H1 (cell line): ENCODE data around the gene ANXA4. TPM values are rescaled to one million over a fixed set of nuclear protein-coding genes. Genes with fewer than 3 reads are reported as not detected.

Experiments
- CTCF ChIA-PET: fragments of 300-600 bp; sonication (Branson Sonifier 250); formaldehyde crosslinking; loops from one replicate; lab custom pipeline; 2021; ENCODE audit not compliant: partially characterized antibody; lab: Charles Lee
- POLR2A ChIA-PET: fragments of 300-600 bp; sonication (Branson Sonifier 250); formaldehyde crosslinking; loops from one replicate; lab custom pipeline; 2021; ENCODE audit warnings: inconsistent platforms; ENCODE audit not compliant: partially characterized antibody; lab: Charles Lee
- DNase-seq, 2 experiments: peaks; one replicate each; pipeline versions ENCODE4 v3.0.0 to v3.0.0-alpha.2; 2010 to 2022; ENCODE audit warnings: low spot score in 2 of 2, low read depth in 1 of 2, mixed read lengths in 1 of 2
- FAIRE-seq: peaks from 2 replicates; lab custom pipeline; 2011; peaks lifted over from hg19 to GRCh38; lab: Jason Lieb, UNC
- H2AFZ ChIP-seq: 2 replicates; pipeline ENCODE4 v1.8.1; 2012; ENCODE audit warnings: low read length, inconsistent platforms
- H2AK5ac ChIP-seq: 2 replicates; pipeline ENCODE4 v1.6.1; 2013; ENCODE audit warnings: low read depth, low read length
- H2BK120ac ChIP-seq: replicated peaks from 2 replicates; pipeline ENCODE3; 2013; ENCODE audit warnings: low read depth, low read length, inconsistent platforms
- H2BK12ac ChIP-seq: 2 replicates; pipeline ENCODE4 v1.6.1; 2013; ENCODE audit warnings: low read depth, low read length
- H2BK15ac ChIP-seq: 2 replicates; pipeline ENCODE4 v1.6.1; 2013; ENCODE audit warnings: low read length
- H2BK20ac ChIP-seq: 2 replicates; pipeline ENCODE4 v1.6.1; 2013; ENCODE audit warnings: low read length
- H2BK5ac ChIP-seq: 2 replicates; pipeline ENCODE4 v1.6.1; 2013; ENCODE audit warnings: low read depth, low read length
- H3K14ac ChIP-seq: 2 replicates; pipeline ENCODE4 v1.6.1; 2013; ENCODE audit warnings: inconsistent platforms; ENCODE audit not compliant: insufficient read length
- H3K18ac ChIP-seq: 2 replicates; pipeline ENCODE4 v1.6.1; 2013; ENCODE audit warnings: low read length; ENCODE audit errors: extremely low read depth
- H3K23ac ChIP-seq: 2 replicates; pipeline ENCODE4 v1.6.1; 2013; ENCODE audit warnings: inconsistent platforms; ENCODE audit not compliant: insufficient read length
- H3K23me2 ChIP-seq: 2 replicates; pipeline ENCODE4 v1.6.1; 2013; ENCODE audit warnings: low read depth, low read length
- H3K27ac ChIP-seq: 2 replicates; pipeline ENCODE4 v1.6.1; 2011; ENCODE audit warnings: low read depth, low read length, inconsistent platforms
- H3K27me3 ChIP-seq, 4 experiments: replicated peaks in 1 of 4; 1 replicate in 1 of 4; 2 replicates in 3 of 4; pipeline versions ENCODE4 v1.6.1 to v1.8.1; 2011 to 2013; ENCODE audit warnings: low read length in 3 of 4, mild to moderate bottlenecking in 3 of 4, inconsistent platforms in 2 of 4, mixed read lengths in 2 of 4, moderate library complexity in 1 of 4; ENCODE audit not compliant: control insufficient read depth in 3 of 4, insufficient read depth in 3 of 4; ENCODE audit errors: extremely low read depth in 1 of 4
- H3K36me3 ChIP-seq, 4 experiments: 2 replicates each; pipeline versions ENCODE4 v1.6.1 to v1.8.1; 2011 to 2013; ENCODE audit warnings: mild to moderate bottlenecking in 4 of 4, low read length in 3 of 4, moderate library complexity in 2 of 4, control low read depth in 1 of 4, inconsistent platforms in 1 of 4; ENCODE audit not compliant: insufficient read depth in 4 of 4, control insufficient read depth in 2 of 4
- H3K4ac ChIP-seq: replicated peaks from 2 replicates; pipeline ENCODE3; 2013; ENCODE audit warnings: low read length, low read depth, mixed read lengths, inconsistent platforms; ENCODE audit not compliant: insufficient read length
- H3K4me1 ChIP-seq, 4 experiments: replicated peaks in 1 of 4; 1 replicate in 1 of 4; 2 replicates in 3 of 4; pipeline versions ENCODE4 v1.6.1 to v1.8.1; 2011 to 2013; ENCODE audit warnings: low read length in 3 of 4, inconsistent platforms in 2 of 4, mixed read lengths in 1 of 4; ENCODE audit not compliant: insufficient read depth in 4 of 4, control insufficient read depth in 3 of 4
- H3K4me2 ChIP-seq, 2 experiments: 2 replicates each; pipeline versions ENCODE4 v1.6.1 to v1.8.1; 2011 to 2013; ENCODE audit warnings: low read depth in 2 of 2, low read length in 2 of 2, control low read depth in 1 of 2, inconsistent platforms in 1 of 2, mild to moderate bottlenecking in 1 of 2; ENCODE audit not compliant: insufficient read depth in 1 of 2
- H3K4me3 ChIP-seq, 4 experiments: fragments of 200-600, 300-600 bp in 1 of 4; sonication (generic), shearing (Covaris generic), sonication (Bioruptor Twin) in 1 of 4; 2 replicates each; pipeline versions ENCODE4 v1.5.1 to v1.8.1; 2011 to 2016; ENCODE audit warnings: low read length in 4 of 4, low read depth in 3 of 4, control low read depth in 2 of 4, inconsistent platforms in 2 of 4, mild to moderate bottlenecking in 2 of 4, mixed read lengths in 1 of 4, moderate library complexity in 1 of 4; ENCODE audit not compliant: insufficient read depth in 2 of 4; ENCODE audit errors: extremely low read depth in 1 of 4
- H3K56ac ChIP-seq: replicated peaks from 2 replicates; pipeline ENCODE3; 2013; ENCODE audit warnings: low read depth, mild to moderate bottlenecking, mixed read lengths, low read length, inconsistent platforms; ENCODE audit not compliant: insufficient read length
- H3K79me1 ChIP-seq: 2 replicates; pipeline ENCODE4 v1.6.1; 2013; ENCODE audit warnings: low read depth, low read length, control low read depth
- H3K79me2 ChIP-seq, 2 experiments: 2 replicates each; pipeline versions ENCODE4 v1.6.1 to v1.8.1; 2012 to 2013; ENCODE audit warnings: low read length in 2 of 2, mild to moderate bottlenecking in 2 of 2, inconsistent platforms in 1 of 2; ENCODE audit not compliant: insufficient read depth in 2 of 2, control insufficient read depth in 1 of 2
- H3K9ac ChIP-seq, 4 experiments: replicated peaks in 1 of 4; 1 replicate in 1 of 4; 2 replicates in 3 of 4; pipeline versions ENCODE4 v1.6.1 to v1.8.1; 2011 to 2013; ENCODE audit warnings: low read depth in 3 of 4, low read length in 3 of 4, control low read depth in 2 of 4, mild to moderate bottlenecking in 2 of 4, moderate library complexity in 2 of 4, inconsistent platforms in 1 of 4; ENCODE audit errors: extremely low read depth in 1 of 4
- H3K9me3 ChIP-seq, 2 experiments: 2 replicates each; pipeline versions ENCODE4 v1.6.1 to v1.8.1; 2012 to 2013; ENCODE audit warnings: mild to moderate bottlenecking in 2 of 2, moderate library complexity in 2 of 2, control low read depth in 1 of 2, inconsistent platforms in 1 of 2, low read depth in 1 of 2, low read length in 1 of 2, mixed read lengths in 1 of 2; ENCODE audit not compliant: insufficient read depth in 2 of 2
- H4K20me1 ChIP-seq, 2 experiments: replicated peaks in 1 of 2; 2 replicates each; pipeline versions ENCODE3 to v1.8.1; 2011 to 2013; ENCODE audit warnings: inconsistent platforms in 2 of 2, low read length in 2 of 2, mild to moderate bottlenecking in 1 of 2; ENCODE audit not compliant: insufficient read depth in 2 of 2, control insufficient read depth in 1 of 2
- H4K5ac ChIP-seq: 2 replicates; pipeline ENCODE4 v1.6.1; 2013; ENCODE audit warnings: low read length, low read depth, mixed read lengths, inconsistent platforms; ENCODE audit not compliant: insufficient read length
- H4K8ac ChIP-seq: 2 replicates; pipeline ENCODE4 v1.8.0; 2013; ENCODE audit warnings: mild to moderate bottlenecking, moderate library complexity, low read length, inconsistent platforms; ENCODE audit not compliant: insufficient read depth; ENCODE audit errors: extremely low read depth
- H4K91ac ChIP-seq: replicated peaks from 2 replicates; pipeline ENCODE3; 2013; ENCODE audit warnings: low read length, mixed read lengths, inconsistent platforms; ENCODE audit not compliant: insufficient read length
- GABPA ChIP-seq: IDR thresholded peaks from 2 replicates; pipeline ENCODE4 v1.6.1; 2011; ENCODE audit warnings: mild to moderate bottlenecking, low read length, moderate library complexity, borderline replicate concordance; ENCODE audit not compliant: insufficient read depth
- HDAC6 ChIP-seq: IDR thresholded peaks from one replicate; pipeline ENCODE4 v1.7.1; 2012; ENCODE audit warnings: low read depth, mild to moderate bottlenecking, inconsistent platforms, low read length, moderate library complexity
- KDM5A ChIP-seq: fragments of 200-600 bp; IDR thresholded peaks from 2 replicates; pipeline ENCODE4 v1.7.1; 2012; ENCODE audit warnings: mild to moderate bottlenecking, low read length, inconsistent platforms, mixed read lengths
- NRF1 ChIP-seq: IDR thresholded peaks from 2 replicates; pipeline ENCODE4 v1.6.1; 2011; ENCODE audit warnings: mild to moderate bottlenecking, low read depth, low read length, improper control_type of control experiment
- PHF8 ChIP-seq: fragments of 200-600 bp; sonication (generic); conservative IDR thresholded peaks from 2 replicates; pipeline ENCODE4 v1.7.1; 2012; ENCODE audit warnings: low read depth, mild to moderate bottlenecking, inconsistent platforms, low read length, moderate library complexity
- RXRA ChIP-seq: IDR thresholded peaks from 2 replicates; pipeline ENCODE4 v1.6.1; 2011; ENCODE audit warnings: low read depth, mild to moderate bottlenecking, low read length, moderate library complexity; ENCODE audit not compliant: insufficient read depth
- SIX5 ChIP-seq: IDR thresholded peaks from 2 replicates; pipeline ENCODE4 v1.6.1; 2011; ENCODE audit warnings: mild to moderate bottlenecking, low read depth, low read length
- SP1 ChIP-seq: IDR thresholded peaks from 2 replicates; pipeline ENCODE4 v1.6.1; 2011; ENCODE audit warnings: low read depth, low read length
- SP4 ChIP-seq: IDR thresholded peaks from 2 replicates; pipeline ENCODE4 v1.6.1; 2012; ENCODE audit warnings: low read length, inconsistent platforms
- TAF1 ChIP-seq: IDR thresholded peaks from 2 replicates; pipeline ENCODE4 v1.6.1; 2011; ENCODE audit warnings: mild to moderate bottlenecking, low read depth, low read length
- TEAD4 ChIP-seq: IDR thresholded peaks from 2 replicates; pipeline ENCODE4 v1.6.1; 2012; ENCODE audit warnings: low read depth, low read length, inconsistent platforms, mixed read lengths
- USF2 ChIP-seq: IDR thresholded peaks from 2 replicates; pipeline ENCODE4 v1.6.1; 2011; ENCODE audit warnings: low read length, improper control_type of control experiment
- WGBS, 2 experiments: shearing (Covaris generic) in 1 of 2; methylation state at CpG; one replicate each; pipeline versions ENCODE4 v1.1.6 to v1.1.7; 2013 to 2015; ENCODE audit warnings: low lambda C conversion rate in 2 of 2, mixed read lengths in 2 of 2, inconsistent platforms in 1 of 2, low coverage in 1 of 2, missing lambda C conversion rate in 1 of 2; ENCODE audit not compliant: insufficient replicate concordance in 2 of 2, insufficient coverage in 1 of 2, insufficient read length in 1 of 2; ENCODE audit errors: extremely low coverage in 1 of 2, missing lambda C conversion rate in 1 of 2; 5-methylcytosine and 5-hydroxymethylcytosine counted together
- polyA plus RNA-seq, 7 experiments: library from polyadenylated mRNA; depleted of rRNA in 3 of 7; stranded (reverse) in 5 of 7; unstranded in 2 of 7; fragments of >200 nt in 5 of 7; fragments of 200-250 nt in 2 of 7; gene quantifications; 1 replicate in 5 of 7; 2 replicates in 1 of 7; 4 replicates in 1 of 7; pipeline versions ENCODE4 v1.2.1 to v1.2.3, GENCODE V29; 2011 to 2013; ENCODE audit warnings: missing spikeins in 2 of 7, mixed read lengths in 2 of 7
- total RNA-seq: library from RNA; stranded (reverse); fragmentation: NEBNext Ultra II Directional; extraction: Animal tissue kit (Norgen Biotek cat#: 25700); gene quantifications from 2 replicates; pipeline ENCODE4 v1.2.1, GENCODE V29; 2021

The ANXA4 gene
- total and polyA plus RNA-seq, 2 of the 8 experiments (the other 6 are each of a cell fraction or from before 2014, with no cell fraction given), result 9.4 to 17.6 TPM

GRCh38 chr2:69742322-69742952, 503 bp downstream of the ANXA4 start:
- no peaks in the 10 kb centered on the region; the same call in 1 of the 2 replicates for H3K79me1 ChIP-seq
- 0 out of 2 replicates have a peak overlapping the region, but pooled peaks have one; percentile 20 for H4K8ac ChIP-seq
- no peaks in the 10 kb centered on the region for H3K79me2 ChIP-seq
- no peak overlapping the region for H2BK20ac ChIP-seq
- DNase-seq (peak in 1 of 2 experiments; percentile 45), FAIRE-seq (no peak)
- WGBS, 2 experiments, result 34% methylated on average over 22 of the region's 22 CpGs; no CpG with 5 or more reads in 1 of the 2 experiments
- no peak overlapping the region for H3K14ac ChIP-seq
- H4K5ac ChIP-seq, result no peak overlapping the region
- H3K4me3 ChIP-seq, result peak overlapping the region; percentile 61 to 73 (median 65)
- H3K4ac ChIP-seq, result no peak overlapping the region
- no peak overlapping the region for H2BK12ac ChIP-seq
- ChIA-PET CTCF (interaction anchor here (1.3 to 7.4 kb wide), 3 partner anchors 17 to 73 kb away, joined by 3 to 51 read pairs (median 4); no protein-coding TSS in a partner anchor), POLR2A (interaction anchor here (0.9 to 2.3 kb wide), 5 partner anchors 8 to 73 kb away, joined by 3 to 8 read pairs (median 3); no protein-coding TSS in a partner anchor)
- no peaks in the 10 kb centered on the region for H3K9me3 ChIP-seq
- H2BK5ac ChIP-seq, result no peak overlapping the region
- no peak overlapping the region for H4K91ac ChIP-seq
- no peak overlapping the region for H3K27ac ChIP-seq
- no peak overlapping the region for H3K56ac ChIP-seq
- peaks cover 0 to 15% (median 11%) of the 10 kb centered on the region in 4 experiments; a peak in 6 of 7 replicates for H3K27me3 ChIP-seq
- no peak overlapping the region for H3K23ac ChIP-seq
- H2AFZ ChIP-seq, result 0 out of 2 replicates have a peak overlapping the region, but pooled peaks have one; percentile 22
- no peaks in the 10 kb centered on the region for H4K20me1 ChIP-seq
- H3K23me2 ChIP-seq, result peaks cover 12% of the 10 kb centered on the region; the same call in 1 of the 2 replicates
- no peak overlapping the region for H2BK120ac ChIP-seq
- peaks cover 0 to 2% (median 1%) of the 10 kb centered on the region in 4 experiments; a peak in 3 of 7 replicates for H3K4me1 ChIP-seq
- no peak overlapping the region for H2BK15ac ChIP-seq
- peak overlapping the region; percentile 87 to 98 for H3K4me2 ChIP-seq
- H3K9ac ChIP-seq, result peak overlapping the region; percentile 3 to 63 (median 44); a peak in 6 of 7 replicates
- H2AK5ac ChIP-seq, result no peak overlapping the region
- no peak overlapping the region for H3K18ac ChIP-seq
- H3K36me3 ChIP-seq, result no peaks in the 10 kb centered on the region
- TF ChIP-seq KDM5A, result no peak
- TF ChIP-seq NRF1, result no peak
- TF ChIP-seq SIX5, result no peak
- no peak for TF ChIP-seq SP1
- no peak for TF ChIP-seq SP4
- no peak for TF ChIP-seq TAF1
- TF ChIP-seq TEAD4, result no peak
- TF ChIP-seq HDAC6, result no peak
- no peak for TF ChIP-seq USF2
- no peak for TF ChIP-seq PHF8
- no peak for TF ChIP-seq RXRA
- no peak for TF ChIP-seq GABPA
